MCF 10A (cell line): Measurements from ENCODE around the gene ADGRL3. TPM values are rescaled to one million over a fixed set of nuclear protein-coding genes. Genes with fewer than 3 reads are reported as not detected.

ENCODE experiments used
- BruUV-seq: library from RNA; stranded (reverse); fragments of 400-500 nt; replicated peaks from 2 replicates; lab custom pipeline; 2021; lab: Mats Ljungman, UMichigan
- CTCF ChIA-PET: fragments of 300-600 bp; sonication (Branson Sonifier 250); formaldehyde crosslinking; extraction: SDS; loops from one replicate; lab custom pipeline; 2021; ENCODE audit warnings: antibody characterized with exemption, inconsistent platforms; lab: Yijun Ruan, JAX
- POLR2A ChIA-PET: fragments of 300-600, 350-650 bp; sonication (Branson Sonifier 250); formaldehyde crosslinking; extraction: SDS; loops from one replicate; lab custom pipeline; 2020; ENCODE audit warnings: antibody characterized with exemption, inconsistent platforms; lab: Yijun Ruan, JAX
- DNase-seq: peaks from one replicate; pipeline ENCODE4 v3.0.0-alpha.2; 2018; ENCODE audit not compliant: unreplicated experiment
- H3K27ac Mint-ChIP-seq: one replicate; pipeline ENCODE4 v1.8.0; 2022; ENCODE audit warnings: mild to moderate bottlenecking, low read depth, mixed read lengths; ENCODE audit not compliant: unreplicated experiment
- H3K27me3 Mint-ChIP-seq: one replicate; pipeline ENCODE4 v1.8.0; 2022; ENCODE audit warnings: mixed read lengths; ENCODE audit not compliant: insufficient read depth, unreplicated experiment
- H3K36me3 Mint-ChIP-seq: one replicate; pipeline ENCODE4 v1.8.0; 2022; ENCODE audit warnings: mild to moderate bottlenecking, moderate library complexity, mixed read lengths; ENCODE audit not compliant: insufficient read depth, unreplicated experiment
- H3K4me1 Mint-ChIP-seq: one replicate; pipeline ENCODE4 v1.8.0; 2022; ENCODE audit warnings: mixed read lengths; ENCODE audit not compliant: insufficient read depth, unreplicated experiment
- H3K4me3 Mint-ChIP-seq: one replicate; pipeline ENCODE4 v1.8.0; 2022; ENCODE audit warnings: mild to moderate bottlenecking, moderate library complexity, mixed read lengths; ENCODE audit not compliant: unreplicated experiment
- H3K9me3 Mint-ChIP-seq: one replicate; pipeline ENCODE4 v1.8.0; 2022; ENCODE audit warnings: mixed read lengths; ENCODE audit not compliant: unreplicated experiment
- CTCF ChIP-seq: fragments of 200-600 bp; IDR thresholded peaks from one replicate; pipeline ENCODE4 v1.8.0; 2022; ENCODE audit warnings: antibody characterized with exemption, mild to moderate bottlenecking; ENCODE audit not compliant: unreplicated experiment
- intact Hi-C: fragments of 100-400 bp; cut with micrococcal nuclease; formaldehyde crosslinking; loops from 2 replicates; pipeline ENCODE4 v1.14.1; 2022
- total RNA-seq: library from RNA; stranded (reverse); gene quantifications from 2 replicates; pipeline ENCODE4 v1.2.3, GENCODE V29; 2022

The ADGRL3 gene
- total RNA-seq, 1 experiment from 2014 or later: 3.6 TPM

GRCh38 chr4:61173799-61174198 lies 26.3 kb upstream of the ADGRL3 start:
- intact Hi-C loops: no loop called here
- H3K4me1 Mint-ChIP-seq: no peaks in the 10 kb centered on the region

GRCh38 chr4:61175495-61175894 lies 24.6 kb upstream of the ADGRL3 start:
- ChIA-PET POLR2A (no interaction called here), CTCF (interaction anchor here (1.4 kb wide), 1 partner anchor 18 kb away, joined by 3 read pairs; no protein-coding TSS in a partner anchor)
- no peak overlapping the region for H3K27ac Mint-ChIP-seq
- DNase-seq: no peak
- H3K9me3 Mint-ChIP-seq: no peaks in the 10 kb centered on the region
- H3K27me3 Mint-ChIP-seq: no peaks in the 10 kb centered on the region
- H3K4me1 Mint-ChIP-seq: no peaks in the 10 kb centered on the region
- BruUV-seq: no TSS peak
- H3K4me3 Mint-ChIP-seq: no peak overlapping the region
- no peak for TF ChIP-seq CTCF
- H3K36me3 Mint-ChIP-seq: no peaks in the 10 kb centered on the region
- intact Hi-C loops: no loop called here

More at GRCh38 chr4:61173799-61174198, 26.3 kb upstream of the ADGRL3 start:
- Mint-ChIP-seq H3K27me3 (no peaks in the 10 kb centered on the region), H3K4me3 (no peak overlapping the region), H3K9me3 (no peaks in the 10 kb centered on the region), H3K36me3 (no peaks in the 10 kb centered on the region), H3K27ac (no peak overlapping the region)
- ChIA-PET POLR2A (no interaction called here), CTCF (no interaction called here)
- no TSS peak for BruUV-seq
- DNase-seq: no peak
- no peak for TF ChIP-seq CTCF

- Mint-ChIP-seq H3K4me1 (no peaks in the 10 kb centered on the region), H3K9me3 (no peaks in the 10 kb centered on the region)
- no TSS peak for BruUV-seq
Observed at GRCh38 chr4:61177367-61177766, 22.8 kb upstream of the ADGRL3 start.

GRCh38 chr4:61180405-61180804 lies 19.7 kb upstream of the ADGRL3 start:
- no peaks in the 10 kb centered on the region for H3K4me1 Mint-ChIP-seq
- no TSS peak for BruUV-seq

More at GRCh38 chr4:61177367-61177766, 22.8 kb upstream of the ADGRL3 start:
- Mint-ChIP-seq H3K4me3 (no peak overlapping the region), H3K36me3 (no peaks in the 10 kb centered on the region), H3K27ac (no peak overlapping the region), H3K27me3 (no peaks in the 10 kb centered on the region)
- POLR2A ChIA-PET: no interaction called here
- intact Hi-C loops: no loop called here
- TF ChIP-seq CTCF: no peak
- CTCF ChIA-PET: no interaction called here
- no peak for DNase-seq

More at GRCh38 chr4:61180405-61180804, 19.7 kb upstream of the ADGRL3 start:
- H3K36me3 Mint-ChIP-seq: no peaks in the 10 kb centered on the region
- no peaks in the 10 kb centered on the region for H3K27me3 Mint-ChIP-seq
- H3K9me3 Mint-ChIP-seq: peaks cover 8% of the 10 kb centered on the region
- ChIA-PET POLR2A (interaction anchor here (1.8 kb wide), 1 partner anchor 9 kb away, joined by 3 read pairs; no protein-coding TSS in a partner anchor), CTCF (no interaction called here)
- H3K4me3 Mint-ChIP-seq: no peak overlapping the region
- no peak for TF ChIP-seq CTCF
- no peak overlapping the region for H3K27ac Mint-ChIP-seq
- DNase-seq: no peak
- intact Hi-C loops: no loop called here
